ENCODE data around the gene CEP89.

Gene CEP89

GRCh38 chr19:32830231-32831014, 141.3 kb downstream of the CEP89 start:
- Histone ChIP-seq H3K4me3 (no peak overlapping the region), H3K27ac (no peak overlapping the region), H3K4me1 (no peaks in the 10 kb centered on the region), H3K36me3 (no peaks in the 10 kb centered on the region), H4K20me1 (no peaks in the 10 kb centered on the region), H3K27me3 (no peaks in the 10 kb centered on the region), H3K9ac (no peak overlapping the region), H3K9me3 (no peaks in the 10 kb centered on the region), H3K4me2 (no peak overlapping the region)
- no peak for TF ChIP-seq Cebpa-rat (IDR thresholded peaks at IDR 0.05)

- H3K27ac ChIP-seq: no peak overlapping the region
- no peaks in the 10 kb centered on the region for H3K9me3 ChIP-seq
- H3K4me1 ChIP-seq: no peaks in the 10 kb centered on the region
- TF ChIP-seq Cebpa-rat (IDR thresholded peaks at IDR 0.05): no peak
- H3K4me2 ChIP-seq: no peak overlapping the region
- no peaks in the 10 kb centered on the region for H3K36me3 ChIP-seq
- no peak overlapping the region for H3K9ac ChIP-seq
- no peaks in the 10 kb centered on the region for H3K27me3 ChIP-seq
- H4K20me1 ChIP-seq: no peaks in the 10 kb centered on the region
- H3K4me3 ChIP-seq: no peak overlapping the region
Observed at GRCh38 chr19:32829345-32829896, 142.3 kb downstream of the CEP89 start.

- Histone ChIP-seq H3K9me3 (no peaks in the 10 kb centered on the region), H4K20me1 (no peaks in the 10 kb centered on the region), H3K27me3 (no peaks in the 10 kb centered on the region), H3K9ac (no peak overlapping the region), H3K4me1 (no peaks in the 10 kb centered on the region), H3K4me3 (no peak overlapping the region), H3K4me2 (no peak overlapping the region), H3K36me3 (no peaks in the 10 kb centered on the region), H3K27ac (no peak overlapping the region)
- TF ChIP-seq Cebpa-rat (IDR thresholded peaks at IDR 0.05): no peak
Observed at GRCh38 chr19:32828643-32829344, 143.0 kb downstream of the CEP89 start.

- Histone ChIP-seq H3K4me3 (no peak overlapping the region), H3K4me1 (no peaks in the 10 kb centered on the region), H4K20me1 (no peaks in the 10 kb centered on the region), H3K9me3 (no peaks in the 10 kb centered on the region), H3K27ac (no peak overlapping the region), H3K36me3 (no peaks in the 10 kb centered on the region), H3K4me2 (no peak overlapping the region), H3K27me3 (no peaks in the 10 kb centered on the region), H3K9ac (no peak overlapping the region)
- TF ChIP-seq Cebpa-rat (IDR thresholded peaks at IDR 0.05): no peak
Observed at GRCh38 chr19:32828139-32828538, 143.6 kb downstream of the CEP89 start.

All from BLaER1 (cell line).